ENCODE results near the gene CMSS1. TPM values are rescaled to one million over a fixed set of nuclear protein-coding genes. Genes with fewer than 3 reads are reported as not detected.
A peak's percentile ranks its signal among the peaks of the same experiment; 100 is the strongest.

The CMSS1 gene
- polyA plus RNA-seq, 1 of the 3 experiments (the other 2 are of a cell fraction), result 9.1 TPM

GRCh38 chr3:99875929-99876841, 58.5 kb downstream of the CMSS1 start (continued):
- TF ChIP-seq FOXJ3 (CRISPR knock-in tag; IDR thresholded peaks at IDR 0.05) (no peak), TCF12 (IDR thresholded peaks at IDR 0.05) (no peak), POLR2AphosphoS5 (IDR thresholded peaks at IDR 0.05; ENCODE audit: low read depth, low read length) (peak; percentile 76), RAD21 (IDR thresholded peaks at IDR 0.05; ENCODE audit: low read length) (peak; percentile 36; the same call in 1 of the 2 replicates), TEAD4 (IDR thresholded peaks at IDR 0.05; ENCODE audit: borderline replicate concordance, insufficient read depth) (0 out of 2 replicates have a peak, but pooled peaks have one; percentile 12), PBX3 (IDR thresholded peaks at IDR 0.05) (no peak), CHD2 (IDR thresholded peaks at IDR 0.05; ENCODE audit: low read length, partially characterized antibody) (no peak), USF2 (IDR thresholded peaks at IDR 0.05; ENCODE audit: borderline replicate concordance, low read depth, low read length) (no peak), USF1 (IDR thresholded peaks at IDR 0.05; ENCODE audit: borderline replicate concordance, low read depth) (no peak), MAX (IDR thresholded peaks at IDR 0.05; ENCODE audit: low read depth) (peak; percentile 78), ZBTB33 (IDR thresholded peaks at IDR 0.05; ENCODE audit: borderline replicate concordance, low read depth) (peak; percentile 25; the same call in 1 of the 2 replicates), CTCF (IDR thresholded peaks at IDR 0.05) (peak; percentile 31; the same call in 1 of the 2 replicates), GABPA (IDR thresholded peaks at IDR 0.05; ENCODE audit: low read depth) (no peak), FOSL2 (IDR thresholded peaks at IDR 0.05; ENCODE audit: borderline replicate concordance, low read depth) (no peak), RXRA (IDR thresholded peaks at IDR 0.05; ENCODE audit: borderline replicate concordance, low read depth) (no peak), ELF1 (IDR thresholded peaks at IDR 0.05) (no peak), YY1 (IDR thresholded peaks at IDR 0.05; ENCODE audit: low read depth) (no peak), NFIC (IDR thresholded peaks at IDR 0.05; ENCODE audit: borderline replicate concordance) (no peak), TAF1 (IDR thresholded peaks at IDR 0.05; ENCODE audit: borderline replicate concordance, low read depth, low read length) (peak; percentile 97), EP300 (IDR thresholded peaks at IDR 0.05; ENCODE audit: borderline replicate concordance in 1 of 2, low read depth in 1 of 2, low read length in 1 of 2) (peak in 1 of 2 experiments; percentile 28; a peak in 1 of 4 replicates)

Data from SK-N-SH (cell line).